Stimulated activated CD4-positive, alpha-beta T cell treated with anti-CD3 and anti-CD28 coated beads, Interleukin-4, amount 100 ng/mL, for 24 hours (primary cell): ENCODE data around the gene ENTPD1.
"Not testable (repeated sequence)": the region's sequence is repeated elsewhere in the genome, so short reads cannot be mapped to it uniquely, and the experiment has no call there.

Source experiments
- DNase-seq: peaks from one replicate; pipeline ENCODE4 v3.0.0-alpha.2; 2020

The ENTPD1 gene

GRCh38 chr10:95756041-95756761 is at the start of gene ENTPD1:
Gene ENTPD1 (plus strand): TSS chr10:95756163. CDS start chr10:95756240, 77 bp downstream.
- no peak for DNase-seq

GRCh38 chr10:95706573-95706972 is 49.4 kb upstream of the ENTPD1 start:
- no peak for DNase-seq

GRCh38 chr10:95706990-95707389 is 49.0 kb upstream of the ENTPD1 start:
- no peak for DNase-seq

- no peak for DNase-seq
Measured at GRCh38 chr10:95711492-95711891, 44.5 kb upstream of the ENTPD1 start.

GRCh38 chr10:95716466-95716865 is 39.5 kb upstream of the ENTPD1 start:
- DNase-seq: no peak

GRCh38 chr10:95716866-95717265 is 39.1 kb upstream of the ENTPD1 start:
- DNase-seq: no peak

- DNase-seq: not testable (repeated sequence)
Measured at GRCh38 chr10:95720745-95721144, 35.2 kb upstream of the ENTPD1 start.

GRCh38 chr10:95722496-95722895 is 33.5 kb upstream of the ENTPD1 start:
- DNase-seq: not testable (repeated sequence)

GRCh38 chr10:95728526-95728925 is 27.4 kb upstream of the ENTPD1 start:
- DNase-seq: no peak

- no peak for DNase-seq
Measured at GRCh38 chr10:95729323-95730055, 26.5 kb upstream of the ENTPD1 start.

GRCh38 chr10:95730233-95730632 is 25.7 kb upstream of the ENTPD1 start:
- no peak for DNase-seq

GRCh38 chr10:95732907-95733306 is 23.1 kb upstream of the ENTPD1 start:
- not testable (repeated sequence) for DNase-seq

GRCh38 chr10:95739056-95739455 is 16.9 kb upstream of the ENTPD1 start:
- DNase-seq: no peak

GRCh38 chr10:95741807-95742467 is 14.0 kb upstream of the ENTPD1 start:
- no peak for DNase-seq

- DNase-seq: no peak
Measured at GRCh38 chr10:95742485-95742884, 13.5 kb upstream of the ENTPD1 start.

- DNase-seq: no peak
Measured at GRCh38 chr10:95742962-95743535, 12.9 kb upstream of the ENTPD1 start.

GRCh38 chr10:95745501-95745900 is 10.5 kb upstream of the ENTPD1 start:
- no peak for DNase-seq

GRCh38 chr10:95748349-95748748 is 7.6 kb upstream of the ENTPD1 start:
- no peak for DNase-seq

- no peak for DNase-seq
Measured at GRCh38 chr10:95755511-95756004, 405 bp upstream of the ENTPD1 start.

- no peak for DNase-seq
Measured at GRCh38 chr10:95756809-95757684, 1.1 kb downstream of the ENTPD1 start.

- no peak for DNase-seq
Measured at GRCh38 chr10:95758351-95759025, 2.5 kb downstream of the ENTPD1 start.
